DND-41 (cell line): ENCODE results near the gene SLC44A2.

ENCODE experiments used
- EZH2 ChIP-seq: IDR thresholded peaks from 3 replicates; pipeline ENCODE4 v1.6.1; 2012; ENCODE audit warnings: borderline replicate concordance, low read depth, mild to moderate bottlenecking, moderate library complexity, low read length, inconsistent platforms; ENCODE audit not compliant: severe bottlenecking
- TF ChIP-seq, protein P1 (sequence below): IDR thresholded peaks from 2 replicates; pipeline ENCODE4 v1.5.1; 2012; ENCODE audit warnings: borderline replicate concordance, low read length, moderate library complexity, mild to moderate bottlenecking; ENCODE audit not compliant: poor library complexity, severe bottlenecking; ENCODE audit errors: extremely low read depth

DNA sequence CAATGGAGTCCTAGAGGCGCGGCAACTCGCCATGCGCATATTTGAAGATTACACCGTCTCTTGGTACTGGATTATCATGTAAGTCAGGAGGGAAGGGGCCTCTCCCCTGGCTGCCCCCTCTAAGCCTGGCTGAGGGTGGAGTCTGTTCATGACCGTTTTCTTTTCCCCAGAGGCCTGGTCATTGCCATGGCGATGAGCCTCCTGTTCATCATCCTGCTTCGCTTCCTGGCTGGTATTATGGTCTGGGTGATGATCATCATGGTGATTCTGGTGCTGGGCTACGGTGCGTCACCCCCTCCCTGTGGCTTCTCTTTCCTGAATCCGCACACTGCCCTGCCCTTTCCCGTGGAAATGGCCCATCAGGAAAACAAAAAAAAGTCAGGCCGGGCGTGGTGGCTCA, 6.5 kb downstream of the SLC44A2 start:
- TF ChIP-seq, protein P1, sequence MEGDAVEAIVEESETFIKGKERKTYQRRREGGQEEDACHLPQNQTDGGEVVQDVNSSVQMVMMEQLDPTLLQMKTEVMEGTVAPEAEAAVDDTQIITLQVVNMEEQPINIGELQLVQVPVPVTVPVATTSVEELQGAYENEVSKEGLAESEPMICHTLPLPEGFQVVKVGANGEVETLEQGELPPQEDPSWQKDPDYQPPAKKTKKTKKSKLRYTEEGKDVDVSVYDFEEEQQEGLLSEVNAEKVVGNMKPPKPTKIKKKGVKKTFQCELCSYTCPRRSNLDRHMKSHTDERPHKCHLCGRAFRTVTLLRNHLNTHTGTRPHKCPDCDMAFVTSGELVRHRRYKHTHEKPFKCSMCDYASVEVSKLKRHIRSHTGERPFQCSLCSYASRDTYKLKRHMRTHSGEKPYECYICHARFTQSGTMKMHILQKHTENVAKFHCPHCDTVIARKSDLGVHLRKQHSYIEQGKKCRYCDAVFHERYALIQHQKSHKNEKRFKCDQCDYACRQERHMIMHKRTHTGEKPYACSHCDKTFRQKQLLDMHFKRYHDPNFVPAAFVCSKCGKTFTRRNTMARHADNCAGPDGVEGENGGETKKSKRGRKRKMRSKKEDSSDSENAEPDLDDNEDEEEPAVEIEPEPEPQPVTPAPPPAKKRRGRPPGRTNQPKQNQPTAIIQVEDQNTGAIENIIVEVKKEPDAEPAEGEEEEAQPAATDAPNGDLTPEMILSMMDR = no peak
- no peak for TF ChIP-seq EZH2
